Muscle of leg (tissue), 11 donors: Measurements from ENCODE around the gene ENTR1. TPM values are rescaled to one million over a fixed set of nuclear protein-coding genes. Genes with fewer than 3 reads are reported as not detected.

Experiments used
- DNase-seq: peaks from one replicate; pipeline ENCODE4 v3.0.0; 2013
- H3K27ac ChIP-seq: one replicate; pipeline ENCODE4 v1.5.1; 2013; ENCODE audit warnings: mild to moderate bottlenecking, low read length, control low read depth
- H3K27me3 ChIP-seq: one replicate; pipeline ENCODE4 v1.6.1; 2013; ENCODE audit warnings: low read length; ENCODE audit not compliant: control insufficient read depth, insufficient read depth
- H3K36me3 ChIP-seq: one replicate; pipeline ENCODE4 v1.6.1; 2013; ENCODE audit warnings: low read length; ENCODE audit not compliant: control insufficient read depth, insufficient read depth
- H3K4me1 ChIP-seq: one replicate; pipeline ENCODE4 v1.6.1; 2013; ENCODE audit warnings: low read length; ENCODE audit not compliant: control insufficient read depth, insufficient read depth
- H3K4me3 ChIP-seq: one replicate; pipeline ENCODE4 v1.5.1; 2013; ENCODE audit warnings: low read length, control low read depth
- H3K9me3 ChIP-seq: replicated peaks from 2 replicates; pipeline ENCODE4 v1.6.1; 2013; ENCODE audit warnings: low read depth, low read length; ENCODE audit not compliant: control insufficient read depth
- WGBS: methylation state at CpG from one replicate; pipeline ENCODE4 v1.1.5; 2013; ENCODE audit warnings: missing lambda C conversion rate; ENCODE audit not compliant: insufficient coverage; 5-methylcytosine and 5-hydroxymethylcytosine counted together
- polyA plus RNA-seq, 8 donors: library from polyadenylated mRNA; unstranded; fragments of 120-200 nt; gene quantifications; one replicate each; pipeline versions ENCODE4 v1.2.1 to v1.2.3, GENCODE V29; 2013; ENCODE audit warnings: inconsistent platforms in 1 of 8, low replicate concordance in 1 of 8; ENCODE audit not compliant: insufficient read length in 8 of 8, insufficient read depth in 1 of 8
- total RNA-seq: library from RNA; stranded (reverse); fragments of 120-200 nt; gene quantifications from one replicate; pipeline ENCODE4 v1.2.4, GENCODE V29; 2013

Gene ENTR1
- total and polyA plus RNA-seq, 9 donors: 20.9 to 35.0 (median 32.2) TPM

DNA sequence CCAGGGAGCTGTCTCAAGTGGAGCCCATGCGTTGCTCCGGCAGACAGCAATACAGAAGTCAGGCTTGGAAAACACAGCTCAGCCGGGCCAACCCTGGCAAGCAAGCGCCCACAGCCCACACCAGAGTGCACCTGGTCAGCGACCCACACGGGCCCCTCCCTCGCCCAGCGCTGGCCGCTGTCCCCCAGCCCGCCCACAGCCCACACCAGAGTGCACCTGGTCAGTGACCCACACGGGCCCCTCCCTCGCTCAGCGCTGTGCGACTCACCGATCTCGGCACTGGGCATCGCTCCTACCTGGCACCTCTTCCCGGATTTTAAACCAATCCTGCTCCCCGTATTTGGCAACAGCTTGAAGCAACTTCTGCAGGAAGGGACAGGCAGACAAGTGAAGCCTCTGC is 23.2 kb downstream of the ENTR1 start:
- no peaks in the 10 kb centered on the region for H3K9me3 ChIP-seq
- H3K27ac ChIP-seq: no peak overlapping the region
- no peaks in the 10 kb centered on the region for H3K27me3 ChIP-seq
- no peak overlapping the region for H3K4me3 ChIP-seq
- no peaks in the 10 kb centered on the region for H3K4me1 ChIP-seq
- DNase-seq: no peak
- peaks cover 84% of the 10 kb centered on the region for H3K36me3 ChIP-seq
- WGBS: 95% methylated on average over 19 of the region's 19 CpGs

DNA sequence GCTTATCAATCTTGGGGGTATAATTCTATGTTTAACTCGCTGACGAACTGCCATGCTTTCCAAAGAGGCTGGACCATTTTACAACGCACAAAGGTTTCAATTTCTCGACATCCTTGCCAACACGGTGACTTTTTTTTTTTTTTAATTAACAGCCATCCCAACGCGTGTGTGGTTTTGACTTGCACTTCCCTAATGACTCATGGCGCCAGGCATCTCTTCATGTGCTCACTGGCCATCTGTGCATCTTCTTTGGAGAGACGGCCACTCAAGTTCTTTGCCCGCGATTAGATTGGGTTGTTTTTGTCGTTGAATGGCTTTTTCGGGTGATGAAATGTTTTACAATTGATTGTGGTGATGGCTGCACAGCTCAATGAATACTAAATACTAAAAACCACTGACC is 24.4 kb downstream of the ENTR1 start:
- Histone ChIP-seq H3K27me3 (no peaks in the 10 kb centered on the region), H3K36me3 (peaks cover 84% of the 10 kb centered on the region), H3K27ac (no peak overlapping the region), H3K9me3 (no peaks in the 10 kb centered on the region), H3K4me3 (no peak overlapping the region), H3K4me1 (no peaks in the 10 kb centered on the region)
- no peak for DNase-seq
- 89% methylated on average over 7 of the region's 13 CpGs for WGBS

DNA sequence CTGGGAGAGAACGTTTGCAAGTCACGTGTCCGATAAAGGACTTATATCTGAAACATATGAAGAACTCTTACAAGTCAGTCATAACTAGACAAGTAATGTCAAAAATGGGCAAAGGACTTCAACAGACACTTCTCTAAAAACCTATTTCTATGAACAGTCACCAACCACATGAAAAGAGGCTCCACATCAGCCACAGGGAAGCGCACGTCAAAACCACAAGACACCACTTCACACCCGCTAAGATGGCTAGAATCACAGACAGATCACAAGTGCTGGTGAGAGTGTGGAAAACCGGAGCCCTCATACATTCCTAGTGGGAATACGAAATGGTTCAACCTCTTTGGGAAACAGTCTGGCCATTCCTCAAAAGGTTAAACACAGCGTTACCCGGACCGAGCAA is 25.4 kb downstream of the ENTR1 start:
- no peaks in the 10 kb centered on the region for H3K4me1 ChIP-seq
- WGBS: 91% methylated on average over 4 of the region's 11 CpGs
- no peak overlapping the region for H3K27ac ChIP-seq
- H3K4me3 ChIP-seq: no peak overlapping the region
- no peaks in the 10 kb centered on the region for H3K27me3 ChIP-seq
- no peak for DNase-seq
- H3K36me3 ChIP-seq: peaks cover 91% of the 10 kb centered on the region
- no peaks in the 10 kb centered on the region for H3K9me3 ChIP-seq

DNA sequence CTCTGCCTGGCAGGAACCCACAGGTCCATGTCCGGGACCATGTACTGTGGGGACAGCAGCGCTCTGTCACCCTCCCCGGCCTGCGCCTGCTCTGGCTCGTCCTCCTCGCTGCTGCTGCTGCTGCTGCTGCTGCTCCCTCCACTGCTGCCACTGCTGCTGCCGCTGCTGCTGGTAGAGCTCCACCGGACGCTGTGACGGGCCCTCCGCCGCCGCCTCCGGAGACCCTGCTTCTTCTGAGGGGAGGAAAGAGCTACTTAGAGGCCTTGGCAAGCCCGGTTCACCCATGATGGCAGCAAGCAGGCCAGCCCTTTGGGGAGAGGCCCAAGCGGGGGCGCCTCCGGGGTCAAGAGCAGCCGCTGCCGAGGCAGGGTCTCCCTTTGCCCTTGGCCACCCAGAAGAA is 27.0 kb downstream of the ENTR1 start:
- peaks cover 89% of the 10 kb centered on the region for H3K36me3 ChIP-seq
- no peak for DNase-seq
- no peaks in the 10 kb centered on the region for H3K4me1 ChIP-seq
- no peaks in the 10 kb centered on the region for H3K27me3 ChIP-seq
- no peaks in the 10 kb centered on the region for H3K9me3 ChIP-seq
- H3K27ac ChIP-seq: no peak overlapping the region
- no peak overlapping the region for H3K4me3 ChIP-seq
- 90% methylated on average over 12 of the region's 20 CpGs for WGBS

DNA sequence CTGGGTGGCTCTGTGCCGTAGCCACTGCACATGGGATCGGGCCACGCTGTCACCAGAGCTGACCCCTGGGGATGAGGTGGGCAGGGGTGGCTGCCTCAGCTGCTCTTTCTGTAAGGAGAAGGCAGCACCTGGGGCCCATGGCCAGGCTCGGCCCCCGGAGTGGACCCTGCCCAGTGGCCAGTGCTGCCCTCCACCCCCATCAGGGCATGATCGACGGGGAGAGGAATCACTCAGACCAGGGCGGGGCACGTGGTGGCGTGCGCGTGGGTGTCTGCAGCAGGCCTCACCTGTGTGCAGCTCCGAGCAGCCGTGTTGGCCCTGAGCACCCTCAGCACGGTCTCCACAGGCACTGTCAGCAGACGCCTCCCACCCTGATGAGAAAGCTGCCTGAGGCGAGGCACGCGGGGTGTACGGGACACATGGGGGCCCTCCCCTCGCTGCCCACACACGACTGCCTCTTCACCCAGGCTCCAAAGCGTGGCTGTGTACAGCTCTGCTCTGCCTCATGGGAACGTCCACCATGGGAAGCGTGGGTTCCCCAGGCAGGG is 28.4 kb downstream of the ENTR1 start:
- WGBS: 92% methylated on average over 25 of the region's 25 CpGs
- Histone ChIP-seq H3K27me3 (no peaks in the 10 kb centered on the region), H3K4me3 (no peak overlapping the region), H3K36me3 (peaks cover 85% of the 10 kb centered on the region), H3K27ac (no peak overlapping the region), H3K9me3 (no peaks in the 10 kb centered on the region), H3K4me1 (no peaks in the 10 kb centered on the region)
- DNase-seq: no peak

DNA sequence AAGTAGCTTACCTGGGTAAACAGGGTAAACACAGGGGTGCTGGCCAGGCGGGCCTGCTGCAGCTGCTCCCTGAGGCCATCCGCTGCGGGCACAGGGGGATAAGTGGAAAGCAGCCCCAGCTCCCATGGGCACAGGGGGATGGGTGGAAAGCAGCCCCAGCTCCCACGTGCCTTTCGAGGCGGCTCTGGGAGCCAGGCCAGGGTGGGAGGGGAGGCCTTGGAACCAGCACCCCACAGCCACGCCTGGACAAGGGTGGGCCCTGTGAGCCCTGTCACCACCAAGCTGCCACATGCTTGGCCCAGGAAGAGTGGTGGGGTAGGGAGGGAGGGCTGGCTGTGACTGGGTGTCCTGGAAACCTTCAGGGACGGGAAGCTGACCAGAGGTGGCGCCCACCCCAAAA is 29.1 kb downstream of the ENTR1 start:
- 94% methylated on average over 4 of the region's 9 CpGs for WGBS
- H3K27ac ChIP-seq: no peak overlapping the region
- H3K9me3 ChIP-seq: no peaks in the 10 kb centered on the region

DNA sequence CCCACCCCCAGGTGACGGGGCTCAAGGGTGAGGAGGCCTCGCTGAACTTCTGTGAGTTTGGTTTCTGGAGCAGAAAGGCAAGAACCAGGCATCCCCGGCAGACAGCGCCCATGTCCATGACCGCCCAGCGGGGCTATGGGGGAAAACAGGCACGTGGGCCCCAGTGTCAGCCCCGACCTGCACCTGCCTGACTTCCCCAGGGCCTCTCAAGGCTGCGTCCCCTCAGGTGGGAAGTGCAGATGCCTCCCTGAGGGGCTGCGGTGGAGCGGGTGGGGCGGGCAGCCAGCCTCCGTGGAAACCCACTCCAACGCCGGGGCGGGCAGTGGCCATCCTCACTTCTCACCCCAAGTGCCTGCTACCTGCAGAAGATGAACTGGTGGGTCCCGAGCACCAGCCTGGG is 30.0 kb downstream of the ENTR1 start:
- Histone ChIP-seq H3K4me3 (no peak overlapping the region), H3K36me3 (peaks cover 75% of the 10 kb centered on the region), H3K9me3 (no peaks in the 10 kb centered on the region), H3K27me3 (no peaks in the 10 kb centered on the region), H3K27ac (no peak overlapping the region), H3K4me1 (no peaks in the 10 kb centered on the region)
- no peak for DNase-seq
- 92% methylated on average over 16 of the region's 17 CpGs for WGBS

More for the DNA sequence above, 29.1 kb downstream of the ENTR1 start:
- Histone ChIP-seq H3K36me3 (peaks cover 81% of the 10 kb centered on the region), H3K4me3 (no peak overlapping the region), H3K27me3 (no peaks in the 10 kb centered on the region), H3K4me1 (no peaks in the 10 kb centered on the region)
- no peak for DNase-seq

DNA sequence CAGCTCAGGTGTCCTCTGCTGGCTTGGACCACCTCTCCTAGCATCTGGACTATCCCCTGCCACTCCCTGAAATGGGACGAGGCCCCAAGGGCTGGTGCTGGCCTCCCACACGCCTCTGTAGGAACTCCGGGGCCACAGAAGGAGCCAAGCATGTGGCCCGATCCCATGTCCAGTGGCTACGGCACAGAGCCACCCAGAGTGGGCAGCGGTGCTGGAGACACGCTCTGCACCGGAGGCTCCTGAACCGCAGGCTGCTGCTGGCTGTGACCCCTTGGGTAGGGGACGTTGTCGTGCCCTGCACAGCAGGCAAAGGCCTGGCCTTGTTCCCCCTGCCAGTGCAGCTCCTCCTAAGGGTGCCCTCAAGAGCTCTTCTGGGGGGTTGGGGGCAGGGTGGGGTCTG is 30.5 kb downstream of the ENTR1 start:
- H3K27me3 ChIP-seq: no peaks in the 10 kb centered on the region
- no peak overlapping the region for H3K27ac ChIP-seq
- no peak for DNase-seq
- H3K36me3 ChIP-seq: peaks cover 70% of the 10 kb centered on the region
- 81% methylated on average over 8 of the region's 11 CpGs for WGBS
- no peak overlapping the region for H3K4me3 ChIP-seq
- H3K9me3 ChIP-seq: no peaks in the 10 kb centered on the region
- H3K4me1 ChIP-seq: no peaks in the 10 kb centered on the region

DNA sequence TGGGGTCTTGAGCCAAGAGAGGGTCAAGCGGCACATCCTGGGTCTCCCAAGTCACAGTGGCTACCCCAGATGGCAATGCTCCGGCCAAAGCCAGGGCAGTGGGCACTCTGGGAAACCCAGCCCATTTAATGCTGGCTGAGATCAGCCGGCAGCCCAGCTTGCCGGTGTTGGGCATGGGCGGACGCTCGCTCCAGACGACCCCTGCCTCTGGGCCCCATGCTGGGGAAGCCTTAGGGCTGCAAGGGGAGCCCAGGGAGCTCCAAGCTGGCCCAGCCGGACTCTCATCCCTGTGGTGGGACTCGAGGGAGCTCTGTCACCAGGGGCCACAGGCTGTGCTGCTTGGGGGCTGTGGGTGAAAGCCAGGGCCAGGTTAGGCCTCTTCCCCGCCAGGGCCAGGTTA is 31.0 kb downstream of the ENTR1 start:
- no peak overlapping the region for H3K27ac ChIP-seq
- H3K4me1 ChIP-seq: no peaks in the 10 kb centered on the region
- no peak for DNase-seq
- H3K9me3 ChIP-seq: no peaks in the 10 kb centered on the region
- WGBS: 96% methylated on average over 10 of the region's 11 CpGs
- peaks cover 65% of the 10 kb centered on the region for H3K36me3 ChIP-seq
- H3K27me3 ChIP-seq: no peaks in the 10 kb centered on the region
- no peak overlapping the region for H3K4me3 ChIP-seq

DNA sequence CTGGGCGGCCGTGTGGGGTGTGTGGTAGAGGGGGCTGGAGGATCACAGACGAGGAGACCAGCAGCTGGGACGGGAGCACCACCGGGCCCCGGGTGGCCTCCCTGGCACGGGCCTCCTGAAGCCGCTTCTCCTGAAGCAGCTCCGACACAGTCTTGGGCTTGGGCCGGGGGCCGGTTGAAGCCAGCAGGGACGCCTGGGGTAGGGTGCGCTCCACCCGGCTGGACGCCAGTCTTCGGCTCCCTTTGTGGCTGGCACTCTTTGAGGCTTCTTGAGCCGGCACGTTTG is 31.5 kb downstream of the ENTR1 start:
- Histone ChIP-seq H3K27ac (no peak overlapping the region), H3K9me3 (no peaks in the 10 kb centered on the region), H3K4me1 (no peaks in the 10 kb centered on the region), H3K4me3 (no peak overlapping the region), H3K27me3 (no peaks in the 10 kb centered on the region), H3K36me3 (peaks cover 60% of the 10 kb centered on the region)
- 85% methylated on average over 13 of the region's 18 CpGs for WGBS
- DNase-seq: no peak
